ENCODE data around the gene MLST8. TPM values are rescaled to one million over a fixed set of nuclear protein-coding genes. Genes with fewer than 3 reads are reported as not detected.

Gene MLST8
- total and polyA plus RNA-seq, 4 donors: 11.1 to 26.7 (median 20.2) TPM

GRCh38 chr16:2251296-2252111 is 46.2 kb downstream of the MLST8 start, which contains the start of gene ECI1:
Gene ECI1, minus strand, starts transcription at chr16:2251587. Its CDS starts 21 bp downstream, at chr16:2251566.
- under 1% methylated on average over 88 of the region's 88 CpGs for WGBS
- H3K36me3 ChIP-seq (ENCODE audit: control insufficient read depth in 4 of 4, insufficient read depth in 3 of 4, low read depth in 1 of 4, low read length in 3 of 4): peaks cover under 1 to 24% (median 12%) of the 10 kb centered on the region in 4 donors

More at GRCh38 chr16:2251296-2252111, 46.2 kb downstream of the MLST8 start, which contains the start of gene ECI1:
- TF ChIP-seq JUND (IDR thresholded peaks at IDR 0.05): no peak
- peak in 1 of 2 donors; percentile 85 for TF ChIP-seq GABPA (IDR thresholded peaks at IDR 0.05 in 1 of 2, conservative IDR thresholded peaks at IDR 0.05 in 1 of 2)
- TF ChIP-seq TAF1 (conservative IDR thresholded peaks at IDR 0.05): peak; percentile 58
- peak; percentile 30 to 50 for TF ChIP-seq HNF4A (conservative IDR thresholded peaks at IDR 0.05)
- peak; percentile 60 for TF ChIP-seq FOXA1 (IDR thresholded peaks at IDR 0.05)
- TF ChIP-seq RAD21 (IDR thresholded peaks at IDR 0.05): peak; percentile 81 to 84
- TF ChIP-seq, protein P1, sequence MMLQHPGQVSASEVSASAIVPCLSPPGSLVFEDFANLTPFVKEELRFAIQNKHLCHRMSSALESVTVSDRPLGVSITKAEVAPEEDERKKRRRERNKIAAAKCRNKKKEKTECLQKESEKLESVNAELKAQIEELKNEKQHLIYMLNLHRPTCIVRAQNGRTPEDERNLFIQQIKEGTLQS (IDR thresholded peaks at IDR 0.05): no peak
- TF ChIP-seq, protein P2, sequence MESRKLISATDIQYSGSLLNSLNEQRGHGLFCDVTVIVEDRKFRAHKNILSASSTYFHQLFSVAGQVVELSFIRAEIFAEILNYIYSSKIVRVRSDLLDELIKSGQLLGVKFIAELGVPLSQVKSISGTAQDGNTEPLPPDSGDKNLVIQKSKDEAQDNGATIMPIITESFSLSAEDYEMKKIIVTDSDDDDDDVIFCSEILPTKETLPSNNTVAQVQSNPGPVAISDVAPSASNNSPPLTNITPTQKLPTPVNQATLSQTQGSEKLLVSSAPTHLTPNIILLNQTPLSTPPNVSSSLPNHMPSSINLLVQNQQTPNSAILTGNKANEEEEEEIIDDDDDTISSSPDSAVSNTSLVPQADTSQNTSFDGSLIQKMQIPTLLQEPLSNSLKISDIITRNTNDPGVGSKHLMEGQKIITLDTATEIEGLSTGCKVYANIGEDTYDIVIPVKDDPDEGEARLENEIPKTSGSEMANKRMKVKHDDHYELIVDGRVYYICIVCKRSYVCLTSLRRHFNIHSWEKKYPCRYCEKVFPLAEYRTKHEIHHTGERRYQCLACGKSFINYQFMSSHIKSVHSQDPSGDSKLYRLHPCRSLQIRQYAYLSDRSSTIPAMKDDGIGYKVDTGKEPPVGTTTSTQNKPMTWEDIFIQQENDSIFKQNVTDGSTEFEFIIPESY (IDR thresholded peaks at IDR 0.05): no peak
- peak; percentile 63 to 65 for TF ChIP-seq RXRA (IDR thresholded peaks at IDR 0.05)
- TF ChIP-seq REST (IDR thresholded peaks at IDR 0.05): peak; percentile 82
- peak; percentile 85 for TF ChIP-seq SP1 (IDR thresholded peaks at IDR 0.05)
- peak; percentile 68 for TF ChIP-seq NR2F2 (IDR thresholded peaks at IDR 0.05)
- TF ChIP-seq, protein P3, sequence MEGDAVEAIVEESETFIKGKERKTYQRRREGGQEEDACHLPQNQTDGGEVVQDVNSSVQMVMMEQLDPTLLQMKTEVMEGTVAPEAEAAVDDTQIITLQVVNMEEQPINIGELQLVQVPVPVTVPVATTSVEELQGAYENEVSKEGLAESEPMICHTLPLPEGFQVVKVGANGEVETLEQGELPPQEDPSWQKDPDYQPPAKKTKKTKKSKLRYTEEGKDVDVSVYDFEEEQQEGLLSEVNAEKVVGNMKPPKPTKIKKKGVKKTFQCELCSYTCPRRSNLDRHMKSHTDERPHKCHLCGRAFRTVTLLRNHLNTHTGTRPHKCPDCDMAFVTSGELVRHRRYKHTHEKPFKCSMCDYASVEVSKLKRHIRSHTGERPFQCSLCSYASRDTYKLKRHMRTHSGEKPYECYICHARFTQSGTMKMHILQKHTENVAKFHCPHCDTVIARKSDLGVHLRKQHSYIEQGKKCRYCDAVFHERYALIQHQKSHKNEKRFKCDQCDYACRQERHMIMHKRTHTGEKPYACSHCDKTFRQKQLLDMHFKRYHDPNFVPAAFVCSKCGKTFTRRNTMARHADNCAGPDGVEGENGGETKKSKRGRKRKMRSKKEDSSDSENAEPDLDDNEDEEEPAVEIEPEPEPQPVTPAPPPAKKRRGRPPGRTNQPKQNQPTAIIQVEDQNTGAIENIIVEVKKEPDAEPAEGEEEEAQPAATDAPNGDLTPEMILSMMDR (IDR thresholded peaks at IDR 0.05; ENCODE audit: low read depth, low read length, missing input control): peak; percentile 71
- no peak for TF ChIP-seq HNF4G (IDR thresholded peaks at IDR 0.05)
- TF ChIP-seq, protein P4, sequence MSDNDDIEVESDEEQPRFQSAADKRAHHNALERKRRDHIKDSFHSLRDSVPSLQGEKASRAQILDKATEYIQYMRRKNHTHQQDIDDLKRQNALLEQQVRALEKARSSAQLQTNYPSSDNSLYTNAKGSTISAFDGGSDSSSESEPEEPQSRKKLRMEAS (IDR thresholded peaks at IDR 0.05): no peak
- peak; percentile 25 to 28 for TF ChIP-seq EGR1 (IDR thresholded peaks at IDR 0.05; ENCODE audit: low read depth in 2 of 2)
- no peak for TF ChIP-seq FOXA2 (IDR thresholded peaks at IDR 0.05)
- TF ChIP-seq YY1 (IDR thresholded peaks at IDR 0.05): peak; percentile 98
- peak within 1 kb of the TSS; percentile 76 to 92 (median 79) for H3K4me3 ChIP-seq (ENCODE audit: low read depth in 1 of 3, low read length in 3 of 3)
- H3K9me3 ChIP-seq (ENCODE audit: control insufficient read depth in 4 of 4, low read length in 3 of 4): no peaks in the 10 kb centered on the region
- peak; percentile 96 for DNase-seq (ENCODE audit: low spot score)
- H3K27ac ChIP-seq (ENCODE audit: low read depth in 1 of 2, low read length in 2 of 2): peak within 1 kb of the TSS; percentile 81 to 82
- H3K27me3 ChIP-seq (ENCODE audit: control insufficient read depth in 4 of 4, insufficient read depth in 4 of 4, low read length in 3 of 4): no peaks in the 10 kb centered on the region
- H3K4me1 ChIP-seq (ENCODE audit: control insufficient read depth in 4 of 4, insufficient read depth in 4 of 4, low read length in 3 of 4): peaks cover 6 to 40% (median 37%) of the 10 kb centered on the region in 4 donors
- H3K9ac ChIP-seq (ENCODE audit: low read depth in 1 of 2, low read length in 2 of 2): peak within 1 kb of the TSS; percentile 34 to 84

All from liver (tissue), 9 donors.